IMR-90 (cell line): Measurements from ENCODE around the gene GABRB1. TPM values are rescaled to one million over a fixed set of nuclear protein-coding genes. Genes with fewer than 3 reads are reported as not detected.
A peak's percentile ranks its signal among the peaks of the same experiment; 100 is the strongest.

Source experiments
- ATAC-seq: fragments of 200-7000 bp; cut with Tn5 transposase; 2 replicates; pipeline ENCODE4 v1.9.1; 2020; ENCODE audit warnings: low read depth, mild to moderate bottlenecking, moderate library complexity
- BruUV-seq: library from RNA; stranded (reverse); fragments of 400-500 nt; replicated peaks from 2 replicates; lab custom pipeline; 2021; lab: Mats Ljungman, UMichigan
- CTCF ChIA-PET: fragments of 300-600 bp; formaldehyde crosslinking; extraction: SDS; loops from one replicate; lab custom pipeline; 2021; ENCODE audit warnings: antibody characterized with exemption; lab: Yijun Ruan, JAX
- POLR2A ChIA-PET: fragments of 300-600 bp; sonication (Branson Sonifier 250); formaldehyde crosslinking; loops from one replicate; lab custom pipeline; 2022; ENCODE audit warnings: antibody characterized with exemption; ENCODE audit not compliant: unreplicated experiment; lab: Charles Lee
- DNase-seq: peaks from one replicate; pipeline ENCODE4 v3.0.0; 2013
- H2AFZ ChIP-seq: replicated peaks from 2 replicates; pipeline ENCODE3; 2013; ENCODE audit warnings: low read length, mild to moderate bottlenecking; ENCODE audit not compliant: poor library complexity
- H2AK5ac ChIP-seq: 2 replicates; pipeline ENCODE4 v1.6.1; 2013; ENCODE audit warnings: low read depth, low read length, inconsistent platforms
- H2AK9ac ChIP-seq: replicated peaks from 2 replicates; pipeline ENCODE3; 2013; ENCODE audit warnings: mild to moderate bottlenecking, low read depth, low read length, moderate library complexity; ENCODE audit not compliant: poor library complexity
- H2BK120ac ChIP-seq: 2 replicates; pipeline ENCODE4 v1.6.1; 2013; ENCODE audit warnings: low read depth, low read length, inconsistent platforms
- H2BK15ac ChIP-seq: 3 replicates; pipeline ENCODE4 v1.6.1; 2013; ENCODE audit warnings: low read depth, low read length, inconsistent platforms
- H2BK20ac ChIP-seq: 2 replicates; pipeline ENCODE4 v1.6.1; 2013; ENCODE audit warnings: low read depth, mild to moderate bottlenecking, inconsistent platforms, low read length, moderate library complexity
- H2BK5ac ChIP-seq: 2 replicates; pipeline ENCODE4 v1.6.1; 2013; ENCODE audit warnings: mild to moderate bottlenecking, low read depth, low read length, inconsistent platforms; ENCODE audit not compliant: poor library complexity, severe bottlenecking
- H3K14ac ChIP-seq: replicated peaks from 2 replicates; pipeline ENCODE4 v1.6.1; 2013; ENCODE audit warnings: low read depth, low read length, inconsistent platforms
- H3K18ac ChIP-seq: 2 replicates; pipeline ENCODE4 v1.6.1; 2013; ENCODE audit warnings: low read depth, low read length, control low read depth
- H3K23ac ChIP-seq: 2 replicates; pipeline ENCODE4 v1.6.1; 2013; ENCODE audit warnings: low read depth, low read length, inconsistent platforms
- H3K27ac ChIP-seq: 2 replicates; pipeline ENCODE4 v1.5.1; 2013; ENCODE audit warnings: mild to moderate bottlenecking, control low read depth, low read length; ENCODE audit not compliant: insufficient read depth
- H3K27me3 ChIP-seq: 2 replicates; pipeline ENCODE4 v1.6.1; 2013; ENCODE audit warnings: low read length; ENCODE audit not compliant: control insufficient read depth, insufficient read depth
- H3K36me3 ChIP-seq: 2 replicates; pipeline ENCODE4 v1.6.1; 2013; ENCODE audit warnings: low read length, mixed read lengths; ENCODE audit not compliant: control insufficient read depth, insufficient read depth
- H3K4ac ChIP-seq: 2 replicates; pipeline ENCODE4 v1.6.1; 2013; ENCODE audit warnings: low read depth, low read length, inconsistent platforms
- H3K4me1 ChIP-seq: 2 replicates; pipeline ENCODE4 v1.6.1; 2013; ENCODE audit warnings: low read length, mixed read lengths; ENCODE audit not compliant: control insufficient read depth, insufficient read depth
- H3K4me2 ChIP-seq: 2 replicates; pipeline ENCODE4 v1.6.1; 2013; ENCODE audit warnings: low read depth, mild to moderate bottlenecking, control low read depth, low read length, moderate library complexity
- H3K4me3 ChIP-seq: 2 replicates; pipeline ENCODE4 v1.5.1; 2013; ENCODE audit warnings: low read depth, mild to moderate bottlenecking, control low read depth, low read length, moderate library complexity; ENCODE audit not compliant: insufficient read depth
- H3K56ac ChIP-seq: 2 replicates; pipeline ENCODE4 v1.6.1; 2013; ENCODE audit warnings: low read length, inconsistent platforms; ENCODE audit not compliant: insufficient read depth; ENCODE audit errors: extremely low read depth
- H3K79me1 ChIP-seq, 2 experiments: 2 replicates each; pipeline ENCODE4 v1.6.1; 2013; ENCODE audit warnings: low read length in 2 of 2, inconsistent platforms in 1 of 2, low read depth in 1 of 2
- H3K9ac ChIP-seq: 2 replicates; pipeline ENCODE4 v1.6.1; 2013; ENCODE audit warnings: low read depth, low read length, control low read depth
- H3K9me1 ChIP-seq: 2 replicates; pipeline ENCODE4 v1.6.1; 2013; ENCODE audit warnings: low read length, inconsistent platforms; ENCODE audit not compliant: insufficient read depth
- H3K9me3 ChIP-seq: 2 replicates; pipeline ENCODE4 v1.6.1; 2013; ENCODE audit warnings: low read length; ENCODE audit not compliant: control insufficient read depth, insufficient read depth
- H4K20me1 ChIP-seq: 2 replicates; pipeline ENCODE4 v1.6.1; 2013; ENCODE audit warnings: low read length, inconsistent platforms; ENCODE audit not compliant: insufficient read depth
- H4K5ac ChIP-seq: 2 replicates; pipeline ENCODE4 v1.6.1; 2013; ENCODE audit warnings: mild to moderate bottlenecking, low read depth, low read length, control low read depth
- H4K8ac ChIP-seq, 2 experiments: 2 replicates each; pipeline ENCODE4 v1.6.1; 2013; ENCODE audit warnings: low read depth in 2 of 2, low read length in 2 of 2, control low read depth in 1 of 2, inconsistent platforms in 1 of 2
- H4K91ac ChIP-seq: 2 replicates; pipeline ENCODE4 v1.6.1; 2013; ENCODE audit warnings: low read depth, low read length, inconsistent platforms; ENCODE audit not compliant: insufficient read depth
- BHLHE40 ChIP-seq: fragments of 150-350 bp; IDR thresholded peaks from 2 replicates; pipeline ENCODE4 v1.6.1; 2016; ENCODE audit warnings: mild to moderate bottlenecking, low read depth, low read length
- CEBPB ChIP-seq: IDR thresholded peaks from 2 replicates; pipeline ENCODE4 v1.6.1; 2012; ENCODE audit warnings: low read depth, low read length, improper control_type of control experiment
- CHD1 ChIP-seq: IDR thresholded peaks from 2 replicates; pipeline ENCODE4 v1.6.1; 2012; ENCODE audit warnings: low read depth, low read length, improper control_type of control experiment
- ELK1 ChIP-seq: fragments of 150-350 bp; IDR thresholded peaks from 2 replicates; pipeline ENCODE4 v1.6.1; 2016; ENCODE audit warnings: low read depth, mild to moderate bottlenecking, low read length, moderate library complexity, borderline replicate concordance
- FOS ChIP-seq: fragments of 150-350 bp; IDR thresholded peaks from 2 replicates; pipeline ENCODE4 v1.6.1; 2016; ENCODE audit warnings: low read depth, low read length
- MAFK ChIP-seq: IDR thresholded peaks from 2 replicates; pipeline ENCODE4 v1.6.1; 2012; ENCODE audit warnings: low read depth, low read length, improper control_type of control experiment
- MAZ ChIP-seq: IDR thresholded peaks from 2 replicates; pipeline ENCODE4 v1.6.1; 2012; ENCODE audit warnings: low read depth, mild to moderate bottlenecking, low read length, improper control_type of control experiment, moderate library complexity, borderline replicate concordance
- MXI1 ChIP-seq: IDR thresholded peaks from 2 replicates; pipeline ENCODE4 v1.6.1; 2012; ENCODE audit warnings: low read depth, mild to moderate bottlenecking, low read length, moderate library complexity, borderline replicate concordance
- NFE2L2 ChIP-seq: fragments of 150-350 bp; IDR thresholded peaks from 2 replicates; pipeline ENCODE4 v1.6.1; 2016; ENCODE audit warnings: low read depth, mild to moderate bottlenecking, low read length
- POLR2A ChIP-seq: IDR thresholded peaks from 2 replicates; pipeline ENCODE4 v1.6.1; 2012; ENCODE audit warnings: mild to moderate bottlenecking, low read depth, low read length
- RAD21 ChIP-seq: IDR thresholded peaks from 2 replicates; pipeline ENCODE4 v1.6.1; 2012; ENCODE audit warnings: low read length, improper control_type of control experiment
- RCOR1 ChIP-seq: IDR thresholded peaks from 2 replicates; pipeline ENCODE4 v1.6.1; 2012; ENCODE audit warnings: mild to moderate bottlenecking, low read length, improper control_type of control experiment; ENCODE audit not compliant: insufficient replicate concordance
- RFX5 ChIP-seq: IDR thresholded peaks from 2 replicates; pipeline ENCODE4 v1.8.0; 2012; ENCODE audit warnings: low read depth, mild to moderate bottlenecking, low read length, moderate library complexity
- SMC3 ChIP-seq: fragments of 150-350 bp; IDR thresholded peaks from 2 replicates; pipeline ENCODE4 v1.6.1; 2016; ENCODE audit warnings: low read depth, mild to moderate bottlenecking, antibody characterized with exemption, low read length, moderate library complexity
- WGBS, 2 experiments: methylation state at CpG; one replicate each; pipeline versions ENCODE4 v1.1.5 to v1.1.7; 2013; ENCODE audit warnings: missing lambda C conversion rate in 2 of 2; ENCODE audit not compliant: insufficient read length in 1 of 2; ENCODE audit errors: extremely low coverage in 2 of 2; 5-methylcytosine and 5-hydroxymethylcytosine counted together
- dilution Hi-C: fragments of 300-500 bp; cut with HindIII; formaldehyde crosslinking; loops from one replicate; pipeline ENCODE4 v1.14.3; 2018; ENCODE audit warnings: low sequenced_read_pairs; ENCODE audit not compliant: unreplicated experiment
- in situ Hi-C: fragments of 300-500 bp; cut with MboI; formaldehyde crosslinking; loops from 3 replicates; pipeline ENCODE4 v1.14.3; 2019; ENCODE audit warnings: low sequenced_read_pairs, inconsistent platforms, mixed read lengths
- intact Hi-C: fragments of 100-400 bp; cut with micrococcal nuclease; formaldehyde crosslinking; loops from 2 replicates; pipeline ENCODE4 v1.10.0; 2022
- polyA plus RNA-seq, 3 experiments: library from polyadenylated mRNA; depleted of rRNA; stranded (reverse); fragments of >200 nt; gene quantifications; 2 replicates each; pipeline ENCODE4 v1.2.3, GENCODE V29; 2012; ENCODE audit warnings: low replicate concordance in 1 of 3
- total RNA-seq: library from RNA; depleted of rRNA; stranded (reverse); fragments of >200 nt; gene quantifications from 2 replicates; pipeline ENCODE4 v1.2.3, GENCODE V29; 2012
- TF ChIP-seq, protein P1 (sequence below): fragments of 150-350 bp; IDR thresholded peaks from 2 replicates; pipeline ENCODE4 v1.6.1; 2017; ENCODE audit warnings: mild to moderate bottlenecking, antibody characterized with exemption, low read length, low read depth
- TF ChIP-seq, protein P2 (sequence below): conservative IDR thresholded peaks from 2 replicates; pipeline ENCODE4 v1.5.1; 2012; ENCODE audit warnings: mild to moderate bottlenecking, low read depth, low read length, improper control_type of control experiment

GABRB1 gene
- total and polyA plus RNA-seq, 2 of the 4 experiments (the other 2 are of a cell fraction): 4.7 to 16.1 TPM

- H3K36me3 ChIP-seq: no peaks in the 10 kb centered on the region
- H3K4me2 ChIP-seq: no peak overlapping the region
- CTCF ChIA-PET: no interaction called here
Observed at GRCh38 chr4:47017081-47017480, 14.3 kb upstream of the GABRB1 start.

More at GRCh38 chr4:47017081-47017480, 14.3 kb upstream of the GABRB1 start:
- Histone ChIP-seq H2BK20ac (no peak overlapping the region), H2AK5ac (no peak overlapping the region), H4K8ac (no peak overlapping the region), H4K91ac (no peak overlapping the region), H2AFZ (no peak overlapping the region), H3K9me1 (no peaks in the 10 kb centered on the region; the same call in 1 of the 2 replicates), H2BK5ac (no peak overlapping the region), H3K27ac (no peak overlapping the region), H4K5ac (no peak overlapping the region), H3K79me1 (no peaks in the 10 kb centered on the region), H3K9me3 (no peaks in the 10 kb centered on the region), H3K27me3 (no peaks in the 10 kb centered on the region), H2AK9ac (no peak overlapping the region), H4K20me1 (no peaks in the 10 kb centered on the region), H3K14ac (no peak overlapping the region), H3K23ac (no peak overlapping the region), H3K4ac (no peak overlapping the region), H3K18ac (no peak overlapping the region), H3K4me3 (no peak overlapping the region), H3K9ac (no peak overlapping the region), H3K56ac (no peak overlapping the region), H3K4me1 (peaks cover 3% of the 10 kb centered on the region; the same call in 1 of the 2 replicates), H2BK120ac (no peak overlapping the region), H2BK15ac (no peak overlapping the region)
- in situ Hi-C loops: no loop called here
- intact Hi-C loops: no loop called here
- POLR2A ChIA-PET: no interaction called here
- no TSS peak for BruUV-seq
- dilution Hi-C loops: no loop called here
- TF ChIP-seq, protein P1, sequence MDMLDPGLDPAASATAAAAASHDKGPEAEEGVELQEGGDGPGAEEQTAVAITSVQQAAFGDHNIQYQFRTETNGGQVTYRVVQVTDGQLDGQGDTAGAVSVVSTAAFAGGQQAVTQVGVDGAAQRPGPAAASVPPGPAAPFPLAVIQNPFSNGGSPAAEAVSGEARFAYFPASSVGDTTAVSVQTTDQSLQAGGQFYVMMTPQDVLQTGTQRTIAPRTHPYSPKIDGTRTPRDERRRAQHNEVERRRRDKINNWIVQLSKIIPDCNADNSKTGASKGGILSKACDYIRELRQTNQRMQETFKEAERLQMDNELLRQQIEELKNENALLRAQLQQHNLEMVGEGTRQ: no peak
- TF ChIP-seq CHD1 (no peak), RAD21 (no peak), ELK1 (no peak), BHLHE40 (no peak), MXI1 (no peak), SMC3 (no peak), NFE2L2 (no peak), RCOR1 (no peak), POLR2A (no peak), CEBPB (no peak), FOS (no peak), RFX5 (no peak), MAFK (no peak), MAZ (no peak)
- TF ChIP-seq, protein P2, sequence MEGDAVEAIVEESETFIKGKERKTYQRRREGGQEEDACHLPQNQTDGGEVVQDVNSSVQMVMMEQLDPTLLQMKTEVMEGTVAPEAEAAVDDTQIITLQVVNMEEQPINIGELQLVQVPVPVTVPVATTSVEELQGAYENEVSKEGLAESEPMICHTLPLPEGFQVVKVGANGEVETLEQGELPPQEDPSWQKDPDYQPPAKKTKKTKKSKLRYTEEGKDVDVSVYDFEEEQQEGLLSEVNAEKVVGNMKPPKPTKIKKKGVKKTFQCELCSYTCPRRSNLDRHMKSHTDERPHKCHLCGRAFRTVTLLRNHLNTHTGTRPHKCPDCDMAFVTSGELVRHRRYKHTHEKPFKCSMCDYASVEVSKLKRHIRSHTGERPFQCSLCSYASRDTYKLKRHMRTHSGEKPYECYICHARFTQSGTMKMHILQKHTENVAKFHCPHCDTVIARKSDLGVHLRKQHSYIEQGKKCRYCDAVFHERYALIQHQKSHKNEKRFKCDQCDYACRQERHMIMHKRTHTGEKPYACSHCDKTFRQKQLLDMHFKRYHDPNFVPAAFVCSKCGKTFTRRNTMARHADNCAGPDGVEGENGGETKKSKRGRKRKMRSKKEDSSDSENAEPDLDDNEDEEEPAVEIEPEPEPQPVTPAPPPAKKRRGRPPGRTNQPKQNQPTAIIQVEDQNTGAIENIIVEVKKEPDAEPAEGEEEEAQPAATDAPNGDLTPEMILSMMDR: no peak
- ATAC-seq (peak; percentile 56), DNase-seq (peak; percentile 53)
- no CpG with 5 or more reads among the region's 4 CpGs for WGBS, 2 experiments
